ENCODE results near the gene APH1B.
"Not testable (repeated sequence)": the region's sequence is repeated elsewhere in the genome, so short reads cannot be mapped to it uniquely, and the experiment has no call there.

The APH1B gene

GRCh38 chr15:63277038-63277892 lies at the start of gene APH1B:
Gene APH1B (plus strand): TSS chr15:63277605. CDS start chr15:63277624, 19 bp downstream.
- DNase-seq (ENCODE audit: low read depth in 2 of 2): peak; percentile 54 to 58

- no peak for DNase-seq (ENCODE audit: low read depth in 2 of 2)
Measured at GRCh38 chr15:63227689-63228088, 49.7 kb upstream of the APH1B start.

GRCh38 chr15:63231206-63231605 lies 46.2 kb upstream of the APH1B start:
- no peak for DNase-seq (ENCODE audit: low read depth in 2 of 2)

- DNase-seq (ENCODE audit: low read depth in 2 of 2): no peak
Measured at GRCh38 chr15:63231706-63232105, 45.7 kb upstream of the APH1B start.

- DNase-seq (ENCODE audit: low read depth in 2 of 2): no peak
Measured at GRCh38 chr15:63232405-63232804, 45.0 kb upstream of the APH1B start.

GRCh38 chr15:63232943-63233342 lies 44.5 kb upstream of the APH1B start:
- no peak for DNase-seq (ENCODE audit: low read depth in 2 of 2)

GRCh38 chr15:63233667-63234423 lies 43.6 kb upstream of the APH1B start:
- no peak for DNase-seq (ENCODE audit: low read depth in 2 of 2)

- no peak for DNase-seq (ENCODE audit: low read depth in 2 of 2)
Measured at GRCh38 chr15:63234451-63234870, 42.9 kb upstream of the APH1B start.

- DNase-seq (ENCODE audit: low read depth in 2 of 2): no peak
Measured at GRCh38 chr15:63236272-63236671, 41.1 kb upstream of the APH1B start.

GRCh38 chr15:63237086-63237485 lies 40.3 kb upstream of the APH1B start:
- not testable (repeated sequence) for DNase-seq (ENCODE audit: low read depth in 2 of 2)

- no peak for DNase-seq (ENCODE audit: low read depth in 2 of 2)
Measured at GRCh38 chr15:63238171-63238570, 39.2 kb upstream of the APH1B start.

GRCh38 chr15:63238796-63239195 lies 38.6 kb upstream of the APH1B start:
- no peak for DNase-seq (ENCODE audit: low read depth in 2 of 2)

- no peak for DNase-seq (ENCODE audit: low read depth in 2 of 2)
Measured at GRCh38 chr15:63240109-63240508, 37.3 kb upstream of the APH1B start.

GRCh38 chr15:63241316-63241715 lies 36.1 kb upstream of the APH1B start:
- no peak for DNase-seq (ENCODE audit: low read depth in 2 of 2)

GRCh38 chr15:63243101-63243500 lies 34.3 kb upstream of the APH1B start:
- no peak for DNase-seq (ENCODE audit: low read depth in 2 of 2)

GRCh38 chr15:63243776-63244175 lies 33.6 kb upstream of the APH1B start:
- no peak for DNase-seq (ENCODE audit: low read depth in 2 of 2)

GRCh38 chr15:63244399-63244798 lies 33.0 kb upstream of the APH1B start:
- DNase-seq (ENCODE audit: low read depth in 2 of 2): no peak

- DNase-seq (ENCODE audit: low read depth in 2 of 2): no peak
Measured at GRCh38 chr15:63244976-63245645, 32.3 kb upstream of the APH1B start.

- DNase-seq (ENCODE audit: low read depth in 2 of 2): no peak
Measured at GRCh38 chr15:63246691-63247469, 30.5 kb upstream of the APH1B start.

- DNase-seq (ENCODE audit: low read depth in 2 of 2): no peak
Measured at GRCh38 chr15:63250312-63250965, 27.0 kb upstream of the APH1B start.

- no peak for DNase-seq (ENCODE audit: low read depth in 2 of 2)
Measured at GRCh38 chr15:63251701-63252100, 25.7 kb upstream of the APH1B start.
